GM12878 (cell line): ENCODE data around the gene ADAMTS18. TPM values are rescaled to one million over a fixed set of nuclear protein-coding genes. Genes with fewer than 3 reads are reported as not detected.

ENCODE experiments used
- ATAC-seq: fragments of 200-7000 bp; cut with Tn5 transposase; 3 replicates; pipeline ENCODE4 v1.9.1; 2020; ENCODE audit warnings: mild to moderate bottlenecking, moderate library complexity
- BruUV-seq: library from RNA; stranded (reverse); fragments of 400-500 nt; replicated peaks from 2 replicates; lab custom pipeline; 2021; lab: Mats Ljungman, UMichigan
- CTCF ChIA-PET: fragments of 300-600 bp; sonication (Branson Sonifier 250); formaldehyde crosslinking; extraction: SDS; loops from one replicate; lab custom pipeline; 2021; ENCODE audit warnings: inconsistent platforms; lab: Yijun Ruan, JAX
- POLR2A ChIA-PET: fragments of 350-600 bp; formaldehyde crosslinking; extraction: SDS; loops from one replicate; lab custom pipeline; 2021; ENCODE audit warnings: inconsistent platforms; lab: Charles Lee
- RAD21 ChIA-PET: fragments of 300-600 bp; sonication (Branson Sonifier 250); formaldehyde crosslinking; loops from one replicate; lab custom pipeline; 2023; ENCODE audit warnings: antibody characterized with exemption; ENCODE audit not compliant: unreplicated experiment; lab: Charles Lee
- SMC1A ChIA-PET: fragments of 300-600 bp; sonication (Branson Sonifier 250); formaldehyde crosslinking; loops from one replicate; lab custom pipeline; 2023; ENCODE audit not compliant: unreplicated experiment, uncharacterized antibody; lab: Charles Lee
- DNase-seq: peaks from one replicate; pipeline ENCODE4 v3.0.0-alpha.2; 2011; ENCODE audit warnings: low read depth, low spot score
- FAIRE-seq: peaks from 3 replicates; lab custom pipeline; 2011; peaks lifted over from hg19 to GRCh38; lab: Jason Lieb, UNC
- H2AFZ ChIP-seq: 2 replicates; pipeline ENCODE4 v1.6.0; 2011; ENCODE audit warnings: low read depth, low read length, control low read depth; ENCODE audit not compliant: control insufficient read depth
- H3K27ac ChIP-seq: 2 replicates; pipeline ENCODE4 v1.5.1; 2011; ENCODE audit warnings: control low read depth; ENCODE audit not compliant: control insufficient read depth, insufficient read depth
- H3K27me3 ChIP-seq, 2 experiments: replicated peaks in 1 of 2; 2 replicates each; pipeline versions ENCODE4 v1.6.0 to v1.6.1; 2011; ENCODE audit warnings: low read length in 1 of 2; ENCODE audit not compliant: control insufficient read depth in 2 of 2, insufficient read depth in 2 of 2
- H3K36me3 ChIP-seq, 2 experiments: 2 replicates each; pipeline ENCODE4 v1.5.1; 2011; ENCODE audit warnings: low read length in 1 of 2; ENCODE audit not compliant: control insufficient read depth in 2 of 2, insufficient read depth in 2 of 2
- H3K4me1 ChIP-seq: 2 replicates; pipeline ENCODE4 v1.6.1; 2011; ENCODE audit warnings: mild to moderate bottlenecking, low read length, moderate library complexity, mixed read lengths; ENCODE audit not compliant: control insufficient read depth, insufficient read depth
- H3K4me2 ChIP-seq: 2 replicates; pipeline ENCODE4 v1.6.0; 2011; ENCODE audit warnings: control low read depth; ENCODE audit not compliant: control insufficient read depth, insufficient read depth
- H3K4me3 ChIP-seq: fragments of 200-600 bp; sonication (generic); 2 replicates; pipeline ENCODE4 v1.5.1; 2016
- H3K79me2 ChIP-seq: 2 replicates; pipeline ENCODE4 v1.6.0; 2011; ENCODE audit warnings: low read length; ENCODE audit not compliant: control insufficient read depth, insufficient read depth
- H3K9ac ChIP-seq: 2 replicates; pipeline ENCODE4 v1.8.0; 2011; ENCODE audit warnings: low read length, control low read depth, mixed read lengths; ENCODE audit not compliant: control insufficient read depth, insufficient read depth
- H3K9me3 ChIP-seq: replicated peaks from 3 replicates; pipeline ENCODE4 v1.5.1; 2011; ENCODE audit warnings: mild to moderate bottlenecking, low read length; ENCODE audit not compliant: control insufficient read depth, insufficient read depth
- H4K20me1 ChIP-seq: 2 replicates; pipeline ENCODE4 v1.6.0; 2011; ENCODE audit not compliant: control insufficient read depth, insufficient read depth
- HDGF ChIP-seq: fragments of 450-650 bp; IDR thresholded peaks from 2 replicates; pipeline ENCODE4 v1.6.1; 2016; ENCODE audit warnings: antibody characterized with exemption
- NFIC ChIP-seq: IDR thresholded peaks from 2 replicates; pipeline ENCODE4 v1.6.1; 2012; ENCODE audit warnings: low read depth, mild to moderate bottlenecking, inconsistent platforms, low read length, moderate library complexity
- NFYA ChIP-seq: IDR thresholded peaks from 2 replicates; pipeline ENCODE4 v1.6.1; 2011; ENCODE audit warnings: low read depth, mild to moderate bottlenecking, low read length, improper control_type of control experiment, borderline replicate concordance
- SP1 ChIP-seq: IDR thresholded peaks from one replicate; pipeline ENCODE4 v1.6.1; 2011; ENCODE audit warnings: low read depth, low read length
- YY1 ChIP-seq: IDR thresholded peaks from 2 replicates; pipeline ENCODE4 v1.6.1; 2011; ENCODE audit warnings: low read depth, mild to moderate bottlenecking, low read length
- WGBS: methylation state at CpG from one replicate; pipeline ENCODE4 v1.1.6; 2016; ENCODE audit warnings: low lambda C conversion rate; ENCODE audit not compliant: insufficient replicate concordance, insufficient coverage; ENCODE audit errors: missing lambda C conversion rate; 5-methylcytosine and 5-hydroxymethylcytosine counted together
- in situ Hi-C: fragments of 300-500 bp; cut with MboI; formaldehyde crosslinking; loops from 9 replicates; pipeline ENCODE4 v1.14.3; 2018; ENCODE audit warnings: mixed read lengths
- intact Hi-C: fragments of 100-400 bp; cut with micrococcal nuclease; formaldehyde crosslinking; loops from one replicate; pipeline ENCODE4 v1.14.2; 2022; ENCODE audit not compliant: unreplicated experiment
- polyA plus RNA-seq, 11 experiments: library from polyadenylated mRNA; depleted of rRNA in 4 of 11; unstranded in 6 of 11; stranded (reverse) in 5 of 11; fragments of >200 nt; fragmentation: Nextera tagmentation in 4 of 11; fragmentation: Illumina TruSeq in 1 of 11; extraction: Ambion mirVana in 4 of 11; extraction: Trizol in 1 of 11; gene quantifications; 1 replicate in 1 of 11; 2 replicates in 10 of 11; pipeline versions ENCODE4 v1.2.1 to v1.2.3, GENCODE V29; 2011 to 2016; ENCODE audit warnings: inconsistent platforms in 2 of 11, missing spikeins in 2 of 11, low read depth in 1 of 11
- total RNA-seq, 4 experiments: library from RNA; depleted of rRNA in 3 of 4; stranded (reverse); fragments of >200 nt in 3 of 4; fragmentation: Illumina TruSeq in 1 of 4; extraction: Trizol in 1 of 4; gene quantifications; 2 replicates each; pipeline versions ENCODE4 v1.2.1 to v1.2.3, GENCODE V29; 2013 to 2021
- TF ChIP-seq, protein P1 (sequence below): IDR thresholded peaks from 2 replicates; pipeline ENCODE4 v1.6.1; 2012; ENCODE audit warnings: low read depth, low read length, improper control_type of control experiment

ADAMTS18 gene
- total and polyA plus RNA-seq, 10 of the 15 experiments (the other 5 are each of a cell fraction or from before 2014, with no cell fraction given) = not detected

DNA sequence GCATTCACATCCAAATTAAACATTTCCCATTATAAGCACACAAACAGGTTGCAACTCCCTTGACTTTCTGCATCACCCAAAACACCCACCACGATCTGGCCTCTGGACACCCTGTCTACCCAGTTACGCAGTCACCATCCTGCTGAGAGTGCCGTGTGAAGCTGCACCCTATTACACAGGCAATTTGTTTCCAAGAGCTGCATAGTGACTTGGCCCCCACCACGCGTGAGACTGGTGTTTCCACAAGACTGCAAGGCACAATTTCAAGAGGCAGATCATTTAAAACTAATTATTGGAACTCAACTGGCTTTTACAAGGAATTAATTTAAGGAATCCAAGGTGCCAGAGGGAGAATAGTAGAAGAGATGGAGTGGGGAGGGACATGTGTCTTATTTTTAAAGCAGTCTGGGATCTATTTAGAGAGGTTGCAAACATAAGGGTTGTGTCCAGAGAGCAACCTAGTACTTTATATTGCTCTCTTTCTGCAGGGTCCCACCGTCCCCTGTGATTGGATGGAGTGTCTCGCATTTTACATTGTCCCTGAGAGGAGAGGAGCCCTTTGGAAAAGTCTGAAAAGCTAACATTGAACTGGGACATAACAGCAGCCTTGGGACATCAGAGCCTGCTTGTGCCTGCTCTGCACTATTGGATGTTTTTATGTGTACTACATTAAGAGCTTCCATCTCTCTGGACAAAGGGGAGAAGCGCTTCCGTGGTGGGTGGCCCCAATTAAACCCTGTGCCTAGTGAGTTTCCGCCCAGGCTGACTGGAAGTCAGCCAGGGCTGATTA, 8.7 kb upstream of the ADAMTS18 start (continued):
- no peak for TF ChIP-seq NFIC

DNA sequence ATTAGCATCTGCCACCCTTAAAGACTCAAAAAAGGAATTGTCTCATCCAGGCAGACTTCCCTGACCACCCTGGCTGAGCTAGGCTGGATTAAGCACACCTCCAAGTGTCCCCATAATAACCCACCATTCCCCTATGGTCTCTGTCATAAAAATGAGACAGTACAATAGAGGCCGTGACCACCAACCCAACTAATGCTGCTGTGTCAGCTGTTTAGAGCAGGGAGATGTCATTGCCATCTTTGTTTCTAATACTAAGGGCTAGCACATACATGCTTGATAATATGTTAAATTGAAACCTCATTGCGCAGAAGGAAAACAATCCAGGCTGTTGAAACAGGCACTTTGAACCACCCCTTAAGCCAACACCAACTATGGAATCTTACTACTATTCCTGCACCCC, 7.2 kb upstream of the ADAMTS18 start:
- Histone ChIP-seq H3K27ac (no peak overlapping the region), H3K9me3 (no peaks in the 10 kb centered on the region), H3K4me2 (no peak overlapping the region), H4K20me1 (no peaks in the 10 kb centered on the region), H3K4me1 (no peaks in the 10 kb centered on the region), H3K27me3 (no peaks in the 10 kb centered on the region), H3K36me3 (no peaks in the 10 kb centered on the region), H3K4me3 (no peak overlapping the region), H2AFZ (no peak overlapping the region), H3K79me2 (no peaks in the 10 kb centered on the region), H3K9ac (no peak overlapping the region)
- ChIA-PET SMC1A (no interaction called here), RAD21 (no interaction called here), CTCF (no interaction called here), POLR2A (no interaction called here)
- FAIRE-seq (no peak), DNase-seq (no peak), ATAC-seq (no peak)
- no TSS peak for BruUV-seq
- in situ Hi-C loops = no loop called here
- 37% methylated on average over 2 of the region's 2 CpGs for WGBS
- intact Hi-C loops = no loop called here
- TF ChIP-seq, protein P1, sequence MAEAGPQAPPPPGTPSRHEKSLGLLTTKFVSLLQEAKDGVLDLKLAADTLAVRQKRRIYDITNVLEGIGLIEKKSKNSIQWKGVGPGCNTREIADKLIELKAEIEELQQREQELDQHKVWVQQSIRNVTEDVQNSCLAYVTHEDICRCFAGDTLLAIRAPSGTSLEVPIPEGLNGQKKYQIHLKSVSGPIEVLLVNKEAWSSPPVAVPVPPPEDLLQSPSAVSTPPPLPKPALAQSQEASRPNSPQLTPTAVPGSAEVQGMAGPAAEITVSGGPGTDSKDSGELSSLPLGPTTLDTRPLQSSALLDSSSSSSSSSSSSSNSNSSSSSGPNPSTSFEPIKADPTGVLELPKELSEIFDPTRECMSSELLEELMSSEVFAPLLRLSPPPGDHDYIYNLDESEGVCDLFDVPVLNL = no peak
- no peak for TF ChIP-seq NFYA
- no peak for TF ChIP-seq SP1
- TF ChIP-seq YY1 = no peak
- no peak for TF ChIP-seq HDGF
